PFSK-1 (cell line): ENCODE data around the gene ALG1L2.

Experiments used
- FOXP2 ChIP-seq: optimal IDR thresholded peaks from 2 replicates; pipeline ENCODE3; 2011; ENCODE audit warnings: borderline replicate concordance, control low read depth, inconsistent platforms; ENCODE audit not compliant: insufficient read depth; ENCODE audit errors: extremely low read length, extremely low read depth
- POLR2AphosphoS5 ChIP-seq: IDR thresholded peaks from 2 replicates; pipeline ENCODE4 v1.6.1; 2012; ENCODE audit warnings: low read depth, mild to moderate bottlenecking, control low read depth, low read length, moderate library complexity
- SIN3A ChIP-seq: IDR thresholded peaks from 2 replicates; pipeline ENCODE4 v1.6.1; 2012; ENCODE audit warnings: mild to moderate bottlenecking, low read length, moderate library complexity, borderline replicate concordance; ENCODE audit not compliant: insufficient read depth
- TAF1 ChIP-seq: IDR thresholded peaks from 2 replicates; pipeline ENCODE4 v1.6.1; 2012; ENCODE audit warnings: low read length, control low read depth, borderline replicate concordance; ENCODE audit not compliant: insufficient read depth
- TF ChIP-seq, protein P1 (sequence below), 2 experiments: IDR thresholded peaks; 2 replicates each; pipeline versions ENCODE4 v1.6.1 to v1.8.0; 2011 to 2012; ENCODE audit warnings: low read depth in 2 of 2, low read length in 2 of 2, control low read depth in 1 of 2, inconsistent platforms in 1 of 2, mild to moderate bottlenecking in 1 of 2, moderate library complexity in 1 of 2; ENCODE audit not compliant: insufficient read depth in 1 of 2

DNA sequence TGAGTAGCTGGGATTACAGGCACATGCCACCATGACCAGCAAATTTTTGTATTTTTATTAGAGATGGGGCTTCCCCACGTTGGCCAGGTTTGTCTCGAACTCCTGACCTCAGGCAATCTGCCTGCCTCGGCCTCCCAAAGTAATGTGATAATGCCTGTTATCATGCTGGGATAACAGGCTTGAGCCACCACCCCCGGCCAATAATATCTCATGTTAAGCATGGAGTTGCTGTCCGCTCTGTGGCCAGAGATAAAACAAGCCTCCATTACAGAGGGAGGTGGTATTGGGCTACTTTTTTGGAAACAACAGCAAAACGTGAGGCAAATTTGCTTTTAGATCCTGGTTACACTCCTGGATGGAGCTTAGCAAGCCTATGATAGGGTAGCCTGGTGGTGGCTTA lies 32.9 kb upstream of the ALG1L2 start:
- TF ChIP-seq POLR2AphosphoS5 (no peak), TAF1 (no peak), FOXP2 (no peak), SIN3A (no peak)
- TF ChIP-seq, protein P1, sequence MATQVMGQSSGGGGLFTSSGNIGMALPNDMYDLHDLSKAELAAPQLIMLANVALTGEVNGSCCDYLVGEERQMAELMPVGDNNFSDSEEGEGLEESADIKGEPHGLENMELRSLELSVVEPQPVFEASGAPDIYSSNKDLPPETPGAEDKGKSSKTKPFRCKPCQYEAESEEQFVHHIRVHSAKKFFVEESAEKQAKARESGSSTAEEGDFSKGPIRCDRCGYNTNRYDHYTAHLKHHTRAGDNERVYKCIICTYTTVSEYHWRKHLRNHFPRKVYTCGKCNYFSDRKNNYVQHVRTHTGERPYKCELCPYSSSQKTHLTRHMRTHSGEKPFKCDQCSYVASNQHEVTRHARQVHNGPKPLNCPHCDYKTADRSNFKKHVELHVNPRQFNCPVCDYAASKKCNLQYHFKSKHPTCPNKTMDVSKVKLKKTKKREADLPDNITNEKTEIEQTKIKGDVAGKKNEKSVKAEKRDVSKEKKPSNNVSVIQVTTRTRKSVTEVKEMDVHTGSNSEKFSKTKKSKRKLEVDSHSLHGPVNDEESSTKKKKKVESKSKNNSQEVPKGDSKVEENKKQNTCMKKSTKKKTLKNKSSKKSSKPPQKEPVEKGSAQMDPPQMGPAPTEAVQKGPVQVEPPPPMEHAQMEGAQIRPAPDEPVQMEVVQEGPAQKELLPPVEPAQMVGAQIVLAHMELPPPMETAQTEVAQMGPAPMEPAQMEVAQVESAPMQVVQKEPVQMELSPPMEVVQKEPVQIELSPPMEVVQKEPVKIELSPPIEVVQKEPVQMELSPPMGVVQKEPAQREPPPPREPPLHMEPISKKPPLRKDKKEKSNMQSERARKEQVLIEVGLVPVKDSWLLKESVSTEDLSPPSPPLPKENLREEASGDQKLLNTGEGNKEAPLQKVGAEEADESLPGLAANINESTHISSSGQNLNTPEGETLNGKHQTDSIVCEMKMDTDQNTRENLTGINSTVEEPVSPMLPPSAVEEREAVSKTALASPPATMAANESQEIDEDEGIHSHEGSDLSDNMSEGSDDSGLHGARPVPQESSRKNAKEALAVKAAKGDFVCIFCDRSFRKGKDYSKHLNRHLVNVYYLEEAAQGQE (IDR thresholded peaks at IDR 0.05; ENCODE audit: insufficient read depth in 1 of 2, low read depth in 2 of 2, low read length in 2 of 2), result no peak
